PC-9 (cell line): ENCODE measurements around the gene EI24. TPM values are rescaled to one million over a fixed set of nuclear protein-coding genes. Genes with fewer than 3 reads are reported as not detected.

Source experiments
- Bru-seq: library from RNA; stranded (reverse); fragments of 400-500 nt; gene quantifications from one replicate; lab custom pipeline; 2021; lab: Mats Ljungman, UMichigan
- BruChase-seq, 2 experiments: library from RNA; stranded (reverse); fragments of 400-500 nt; gene quantifications; one replicate each; lab custom pipeline; 2021; lab: Mats Ljungman, UMichigan
- BruUV-seq: library from RNA; stranded (reverse); fragments of 400-500 nt; replicated peaks from 2 replicates; lab custom pipeline; 2021; lab: Mats Ljungman, UMichigan
- CTCF ChIA-PET: fragments of 300-600 bp; sonication (Branson Sonifier 250); formaldehyde crosslinking; loops from one replicate; lab custom pipeline; 2022; ENCODE audit warnings: antibody characterized with exemption; lab: Charles Lee
- POLR2A ChIA-PET: fragments of 300-600 bp; sonication (Branson Sonifier 250); formaldehyde crosslinking; loops from one replicate; lab custom pipeline; 2022; ENCODE audit warnings: antibody characterized with exemption; ENCODE audit not compliant: unreplicated experiment; lab: Charles Lee
- DNase-seq, 2 experiments: peaks; one replicate each; pipeline versions ENCODE4 v3.0.0 to v3.0.0-alpha.2; 2015 to 2022; ENCODE audit warnings: mixed read lengths in 1 of 2
- H2AFZ ChIP-seq: fragments of 200-600 bp; sonication (generic); 2 replicates; pipeline ENCODE4 v1.8.1; 2017; ENCODE audit warnings: antibody characterized with exemption
- H3F3A ChIP-seq: fragments of 200-600 bp; sonication (generic); 2 replicates; pipeline ENCODE4 v1.8.1; 2017; ENCODE audit warnings: antibody characterized with exemption, mild to moderate bottlenecking, low read depth; ENCODE audit not compliant: insufficient read depth
- H3K27ac ChIP-seq: fragments of 200-600 bp; sonication (generic); 2 replicates; pipeline ENCODE4 v1.6.1; 2016; ENCODE audit warnings: mixed run types
- H3K27me3 ChIP-seq: fragments of 200-600 bp; sonication (generic); 2 replicates; pipeline ENCODE4 v1.6.1; 2016; ENCODE audit warnings: low read depth, mixed run types; ENCODE audit not compliant: insufficient read depth
- H3K36me3 ChIP-seq: fragments of 200-600 bp; sonication (generic); 2 replicates; pipeline ENCODE4 v1.6.1; 2016; ENCODE audit warnings: low read depth, mixed run types
- H3K4me1 ChIP-seq: fragments of 200-600 bp; sonication (generic); replicated peaks from 2 replicates; pipeline ENCODE4 v1.6.1; 2016; ENCODE audit warnings: mixed run types; ENCODE audit not compliant: insufficient read depth
- H3K4me2 ChIP-seq: fragments of 200-600 bp; sonication (generic); 2 replicates; pipeline ENCODE4 v1.6.1; 2017; ENCODE audit warnings: mixed run types
- H3K4me3 ChIP-seq: fragments of 200-600 bp; sonication (generic); 2 replicates; pipeline ENCODE4 v1.6.1; 2016; ENCODE audit warnings: mixed run types
- H3K79me2 ChIP-seq: fragments of 200-600 bp; sonication (generic); 2 replicates; pipeline ENCODE4 v1.6.1; 2017; ENCODE audit warnings: low read depth, mixed run types
- H3K9me2 ChIP-seq: fragments of 200-600 bp; sonication (generic); 2 replicates; pipeline ENCODE4 v1.8.1; 2017; ENCODE audit warnings: mild to moderate bottlenecking; ENCODE audit not compliant: insufficient read depth
- H3K9me3 ChIP-seq: fragments of 200-600 bp; sonication (generic); 2 replicates; pipeline ENCODE4 v1.8.1; 2016; ENCODE audit warnings: low read depth; ENCODE audit not compliant: insufficient read depth
- H4K20me1 ChIP-seq: fragments of 200-600 bp; sonication (generic); 2 replicates; pipeline ENCODE4 v1.8.1; 2017; ENCODE audit not compliant: insufficient read depth
- EZH2 ChIP-seq: fragments of 200-600 bp; sonication (generic); IDR thresholded peaks from 2 replicates; pipeline ENCODE4 v1.8.0; 2017; ENCODE audit warnings: antibody characterized with exemption, low read depth
- intact Hi-C: fragments of 100-400 bp; cut with micrococcal nuclease; formaldehyde crosslinking; loops from one replicate; pipeline ENCODE4 v1.10.0; 2022; ENCODE audit not compliant: unreplicated experiment
- long read RNA-seq: library from polyadenylated mRNA; stranded (forward); transcript quantifications from one replicate; pipeline ENCODE4 v2.0.0, GENCODE V29; 2022
- total RNA-seq: library from RNA; stranded (reverse); gene quantifications from 2 replicates; pipeline ENCODE4 v1.2.3, GENCODE V29; 2021
- TF ChIP-seq, protein P1 (sequence below): fragments of 200-600 bp; sonication (generic); conservative IDR thresholded peaks from 2 replicates; pipeline ENCODE4 v1.6.1; 2017; ENCODE audit warnings: mixed run types, antibody characterized with exemption, mild to moderate bottlenecking, moderate library complexity

EI24 gene
- total RNA-seq: 69.7 and 88.2 TPM in 2 replicates
- percentile 73 among the genes with signal in this experiment for Bru-seq, nascent RNA
- BruChase-seq, experiment 1, labeled RNA remaining after a 2-hour chase: percentile 73 among the genes with signal in this experiment
- BruChase-seq, experiment 2, labeled RNA remaining after a 6-hour chase: percentile 93 among the genes with signal in this experiment
- long read RNA-seq, transcript EI24-201 (11 exons, 2,455 nt): major isoform, 230 of 299 reads
- long read RNA-seq, partial matches to known transcripts: 12 of 299 reads
- long read RNA-seq, other reads (novel, unspliced or antisense): 49 of 299 reads

DNA sequence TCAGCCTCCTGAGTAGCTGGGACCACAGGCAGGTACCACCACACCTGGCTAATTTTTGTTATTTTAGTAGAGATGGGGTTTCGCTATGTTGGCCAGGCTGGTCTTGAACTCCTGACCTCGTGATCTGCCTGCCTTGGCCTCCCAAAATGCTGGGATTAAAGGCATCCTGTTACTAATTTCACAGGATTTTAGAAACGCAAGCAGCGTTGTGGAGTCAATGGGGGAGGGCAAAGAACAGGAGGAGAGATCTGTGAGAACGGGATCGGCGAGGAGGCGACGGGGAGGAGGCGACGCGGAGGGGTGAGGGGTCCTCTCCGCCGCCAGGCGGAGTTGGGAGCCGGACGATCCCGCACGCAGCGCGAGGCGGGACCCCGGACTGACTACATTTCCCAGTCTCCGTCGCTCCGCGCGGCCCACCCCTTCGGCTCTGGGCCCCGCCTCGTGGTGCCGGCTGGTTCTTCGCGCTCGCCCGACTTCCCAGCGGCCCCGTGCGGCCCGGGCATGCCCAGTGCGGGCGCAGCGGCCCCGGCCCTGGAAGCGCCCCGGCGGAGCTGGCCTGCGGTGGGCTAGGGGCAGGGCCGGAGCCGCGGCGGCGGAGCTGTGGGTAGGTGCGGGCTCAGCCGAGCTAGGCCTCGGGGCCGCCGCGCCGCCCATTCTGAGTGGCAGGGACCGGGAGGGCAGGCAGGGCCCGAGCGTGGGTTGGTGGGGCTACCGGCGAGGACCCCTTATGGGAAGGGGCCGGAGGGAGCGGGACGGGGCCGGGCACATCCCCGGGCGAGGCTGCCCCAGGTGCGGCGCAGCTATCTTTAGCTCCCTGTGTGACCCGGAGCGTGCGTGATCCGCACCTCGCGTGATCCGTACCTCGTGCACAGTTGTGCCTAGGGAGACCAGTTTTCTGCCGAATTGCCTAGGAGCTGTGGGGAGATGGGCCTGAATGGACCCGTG lies at the start of gene EI24:
Gene EI24 (plus strand): TSS at position 508 of the 945 bp plus-strand sequence. CDS start 3,051 bp downstream, outside the sequence.
- TF ChIP-seq EZH2: no peak
- TF ChIP-seq, protein P1, sequence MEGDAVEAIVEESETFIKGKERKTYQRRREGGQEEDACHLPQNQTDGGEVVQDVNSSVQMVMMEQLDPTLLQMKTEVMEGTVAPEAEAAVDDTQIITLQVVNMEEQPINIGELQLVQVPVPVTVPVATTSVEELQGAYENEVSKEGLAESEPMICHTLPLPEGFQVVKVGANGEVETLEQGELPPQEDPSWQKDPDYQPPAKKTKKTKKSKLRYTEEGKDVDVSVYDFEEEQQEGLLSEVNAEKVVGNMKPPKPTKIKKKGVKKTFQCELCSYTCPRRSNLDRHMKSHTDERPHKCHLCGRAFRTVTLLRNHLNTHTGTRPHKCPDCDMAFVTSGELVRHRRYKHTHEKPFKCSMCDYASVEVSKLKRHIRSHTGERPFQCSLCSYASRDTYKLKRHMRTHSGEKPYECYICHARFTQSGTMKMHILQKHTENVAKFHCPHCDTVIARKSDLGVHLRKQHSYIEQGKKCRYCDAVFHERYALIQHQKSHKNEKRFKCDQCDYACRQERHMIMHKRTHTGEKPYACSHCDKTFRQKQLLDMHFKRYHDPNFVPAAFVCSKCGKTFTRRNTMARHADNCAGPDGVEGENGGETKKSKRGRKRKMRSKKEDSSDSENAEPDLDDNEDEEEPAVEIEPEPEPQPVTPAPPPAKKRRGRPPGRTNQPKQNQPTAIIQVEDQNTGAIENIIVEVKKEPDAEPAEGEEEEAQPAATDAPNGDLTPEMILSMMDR: peak; percentile 66
- peak within 1 kb of the TSS; percentile 84 for H3K4me2 ChIP-seq
- no peaks in the 10 kb centered on the region for H3K9me2 ChIP-seq
- H3K27me3 ChIP-seq: no peaks in the 10 kb centered on the region
- POLR2A ChIA-PET: interaction anchor here (0.8 to 1.3 kb wide), 2 partner anchors 23 to 318 kb away, joined by 6 read pairs; partner anchors contain the start of genes HYLS1 and STT3A
- peaks cover 14% of the 10 kb centered on the region; the same call in 1 of the 2 replicates for H3K36me3 ChIP-seq
- no TSS peak for BruUV-seq
- H3K9me3 ChIP-seq: no peaks in the 10 kb centered on the region
- peaks cover 6% of the 10 kb centered on the region; the same call in 1 of the 2 replicates for H4K20me1 ChIP-seq
- CTCF ChIA-PET: no interaction called here
- H3F3A ChIP-seq: no peaks in the 10 kb centered on the region
- H3K4me3 ChIP-seq: peak within 1 kb of the TSS; percentile 98
- H2AFZ ChIP-seq: peak within 1 kb of the TSS; percentile 99
- intact Hi-C loops: loop anchor here (1.0 to 10.0 kb wide), 3 partner anchors 23 to 684 kb away; partner anchors contain the start of genes CHEK1 and STT3A
- peak within 1 kb of the TSS; percentile 41; the same call in 1 of the 2 replicates for H3K27ac ChIP-seq
- peak; percentile 76 to 90 for DNase-seq
- H3K79me2 ChIP-seq: peaks cover 30% of the 10 kb centered on the region
- peaks cover 11% of the 10 kb centered on the region; the same call in 1 of the 2 replicates for H3K4me1 ChIP-seq

DNA sequence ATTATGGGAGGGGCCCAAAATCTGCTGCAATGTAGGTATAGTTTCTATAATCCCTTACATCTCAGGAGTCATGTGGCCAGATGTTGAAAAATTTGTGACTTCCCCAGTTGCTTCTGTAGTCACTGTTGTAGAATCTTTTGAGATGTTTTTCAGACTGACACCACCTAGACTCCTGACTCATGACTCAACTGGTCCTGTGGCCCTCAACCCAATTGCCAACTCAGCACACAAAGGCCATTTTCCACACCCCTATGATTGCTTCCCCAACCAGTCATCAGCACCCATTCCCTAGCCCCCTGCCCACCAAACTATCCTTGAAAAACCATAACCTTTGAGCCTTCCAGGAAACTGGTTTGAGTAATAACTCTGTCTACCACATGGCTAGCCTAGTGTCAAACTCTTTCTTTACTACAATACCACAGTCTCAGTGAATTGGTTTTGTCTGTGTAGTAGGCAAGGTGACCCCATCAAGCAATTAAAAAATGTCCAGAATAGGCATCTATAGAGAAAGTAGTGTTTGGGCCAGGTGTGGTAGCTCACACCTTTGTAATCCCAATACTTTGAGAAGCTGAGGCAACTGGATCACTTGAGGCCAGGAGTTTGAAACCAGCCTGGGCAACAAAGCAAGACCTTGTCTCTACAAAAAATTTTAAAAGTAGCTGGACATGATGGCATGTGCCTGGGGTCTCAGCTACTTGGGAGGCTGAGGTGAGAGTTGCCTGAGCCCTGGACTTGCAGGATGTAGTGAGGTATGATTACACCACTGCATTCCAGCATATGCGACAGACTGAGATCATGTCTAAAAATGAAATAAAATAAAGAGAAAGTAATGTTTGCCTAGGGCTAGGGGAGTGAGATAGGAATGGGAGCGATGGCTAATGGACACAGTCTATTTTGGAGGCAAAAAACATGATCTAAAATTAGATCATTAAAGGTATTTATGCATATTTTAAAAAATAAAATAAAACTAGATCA lies 49.1 kb upstream of the EI24 start:
- Histone ChIP-seq H2AFZ (no peak overlapping the region), H3K9me2 (no peaks in the 10 kb centered on the region), H3K9me3 (0 out of 2 replicates have a peak, but pooled peaks cover 1% of the 10 kb centered on the region), H3K36me3 (no peaks in the 10 kb centered on the region), H3K4me1 (no peaks in the 10 kb centered on the region), H3K4me3 (no peak overlapping the region), H3K27me3 (no peaks in the 10 kb centered on the region), H4K20me1 (no peaks in the 10 kb centered on the region), H3K27ac (no peak overlapping the region), H3K4me2 (no peak overlapping the region), H3F3A (peaks cover 2% of the 10 kb centered on the region; the same call in 1 of the 2 replicates), H3K79me2 (no peaks in the 10 kb centered on the region)
- POLR2A ChIA-PET: no interaction called here
- TF ChIP-seq, protein P1: no peak
- TF ChIP-seq EZH2: no peak
- no TSS peak for BruUV-seq
- intact Hi-C loops: no loop called here
- no peak for DNase-seq
- CTCF ChIA-PET: no interaction called here
